Measurements from ENCODE around the gene VSTM4.

Gene VSTM4

DNA sequence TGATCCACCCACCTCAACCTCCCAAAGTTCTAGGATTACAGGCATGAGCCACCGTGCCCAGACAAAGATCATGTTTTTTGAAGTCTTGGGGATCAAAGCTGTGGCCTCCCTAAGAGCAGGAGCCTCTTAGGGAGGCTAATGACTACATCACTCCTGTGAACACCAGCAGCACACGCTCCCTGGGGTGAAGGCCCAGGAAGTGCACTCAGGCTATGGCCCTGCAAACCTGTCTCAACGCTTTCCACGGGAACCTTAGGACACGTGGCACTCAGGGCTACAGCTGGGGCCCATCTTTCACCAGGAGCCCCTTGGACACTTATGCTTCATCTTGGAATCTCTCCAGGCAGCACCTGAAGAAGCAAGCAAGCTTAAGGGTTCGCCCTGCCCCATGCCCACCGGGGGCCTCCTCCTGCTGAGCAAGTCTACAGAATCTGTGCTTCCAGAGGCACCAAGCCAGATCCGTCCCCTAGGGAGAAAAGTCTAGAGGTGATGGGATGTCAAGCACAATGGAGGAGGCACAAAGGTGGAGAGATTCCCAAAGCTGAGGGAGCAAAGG, 18.4 kb downstream of the VSTM4 start:
- no peak overlapping the region for H3K4me3 ChIP-seq (ENCODE audit: low read length)
- no peak for TF ChIP-seq CTCF (IDR thresholded peaks at IDR 0.05; ENCODE audit: insufficient read depth, low read depth, low read length, missing control alignments)
- DNase-seq (ENCODE audit: low read depth), result no peak

- no peak for DNase-seq (ENCODE audit: low read depth)
- TF ChIP-seq CTCF (IDR thresholded peaks at IDR 0.05; ENCODE audit: insufficient read depth, low read depth, low read length, missing control alignments), result no peak
- no peak overlapping the region for H3K4me3 ChIP-seq (ENCODE audit: low read length)
These were observed 20.7 kb downstream of the VSTM4 start for GRCh38 chr10:49094646-49095045.

- DNase-seq (ENCODE audit: low read depth), result no peak
- TF ChIP-seq CTCF (IDR thresholded peaks at IDR 0.05; ENCODE audit: insufficient read depth, low read depth, low read length, missing control alignments), result no peak
- H3K4me3 ChIP-seq (ENCODE audit: low read length), result no peak overlapping the region
These were observed 21.4 kb downstream of the VSTM4 start for GRCh38 chr10:49093922-49094321.

DNA sequence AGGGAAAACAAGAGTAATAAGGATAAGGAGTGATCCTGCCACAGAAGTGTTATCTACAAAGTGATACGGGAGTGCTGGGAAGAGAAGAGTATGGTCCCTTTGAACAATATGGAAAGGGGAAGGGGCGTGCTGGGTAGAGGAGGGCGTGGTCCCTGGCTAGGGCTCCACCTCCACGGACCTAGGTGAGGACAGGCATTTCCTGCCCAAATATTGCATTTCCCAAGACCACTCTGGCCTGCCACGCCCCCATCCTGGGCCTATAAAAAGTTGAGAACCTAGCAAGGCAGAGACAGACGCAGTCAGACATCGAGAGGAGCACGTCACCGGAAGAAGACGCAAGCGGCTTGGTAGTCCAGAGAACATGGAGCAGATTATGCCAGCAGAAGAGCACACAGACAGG, 22.8 kb downstream of the VSTM4 start:
- TF ChIP-seq CTCF (IDR thresholded peaks at IDR 0.05; ENCODE audit: insufficient read depth, low read depth, low read length, missing control alignments), result no peak
- no peak overlapping the region for H3K4me3 ChIP-seq (ENCODE audit: low read length)
- no peak for DNase-seq (ENCODE audit: low read depth)

DNA sequence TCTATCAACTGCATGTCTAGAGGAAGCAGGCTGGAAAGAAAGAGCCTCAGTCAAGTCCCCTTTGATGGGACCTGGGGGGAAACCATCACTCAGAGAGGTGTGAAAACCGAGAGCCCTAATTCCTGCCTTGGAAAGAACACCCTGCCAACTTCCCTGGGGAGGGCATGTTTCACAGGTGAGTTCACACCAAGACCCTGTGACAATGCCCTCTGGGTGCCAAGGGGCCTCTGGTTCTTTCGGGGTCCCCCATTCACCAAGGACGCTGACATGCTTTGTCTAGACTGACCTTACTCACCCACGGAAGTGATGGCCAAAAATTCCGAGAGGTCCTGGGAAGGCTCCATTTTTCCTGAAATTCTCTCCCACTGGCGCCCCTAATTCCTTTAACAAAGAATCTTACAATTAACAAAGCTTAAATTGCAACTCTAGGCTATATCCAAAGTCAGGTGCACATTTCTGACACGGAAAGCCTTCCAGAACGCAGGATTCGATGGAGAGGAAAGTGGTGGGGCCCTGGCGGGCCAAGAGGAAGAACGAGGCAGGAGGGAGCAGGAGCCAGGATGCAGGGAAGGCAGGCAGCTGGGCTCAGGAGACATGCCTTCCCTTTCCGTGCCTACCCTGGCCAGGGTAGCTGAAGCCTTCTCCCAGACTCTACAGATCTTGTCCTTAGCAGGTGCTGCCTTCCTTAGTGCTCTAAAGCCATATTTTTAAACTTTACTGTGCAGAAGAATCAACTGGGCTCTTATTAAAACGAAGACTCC, 23.7 kb downstream of the VSTM4 start:
- DNase-seq (ENCODE audit: low read depth), result no peak
- no peak overlapping the region for H3K4me3 ChIP-seq (ENCODE audit: low read length)
- TF ChIP-seq CTCF (IDR thresholded peaks at IDR 0.05; ENCODE audit: insufficient read depth, low read depth, low read length, missing control alignments), result no peak

DNA sequence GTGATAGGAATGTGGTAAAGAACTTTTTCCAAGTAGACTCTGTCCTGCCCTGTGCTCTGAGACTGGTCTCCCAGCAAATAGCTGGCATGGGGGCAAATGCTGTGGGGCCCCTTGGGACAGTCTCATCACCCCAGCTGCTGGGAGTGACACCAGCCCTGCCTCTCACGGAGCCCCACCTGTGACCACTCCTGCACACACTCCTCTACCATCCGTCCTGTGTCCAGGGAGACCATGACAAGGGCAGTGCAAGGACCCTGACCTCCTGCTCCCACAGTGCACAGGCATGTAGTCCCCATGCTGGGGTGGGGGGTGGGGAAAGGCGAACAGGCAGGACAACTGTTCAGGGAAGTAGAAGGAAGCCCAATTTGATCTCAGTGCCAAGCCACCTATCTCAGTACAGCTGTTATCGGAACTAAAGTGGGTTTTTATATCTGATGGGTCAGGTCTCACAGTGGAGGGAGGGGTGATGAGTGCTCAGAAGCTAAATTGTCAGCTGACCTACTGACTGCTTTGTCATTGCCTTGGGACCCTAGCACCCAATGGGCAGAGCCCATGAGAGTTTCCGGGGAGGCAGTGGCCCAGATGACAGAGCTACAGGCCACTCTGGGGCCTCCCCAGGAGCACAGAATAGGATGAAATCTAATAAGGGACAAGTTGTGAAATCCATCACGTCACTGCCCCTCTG, 24.5 kb downstream of the VSTM4 start:
- no peak for TF ChIP-seq CTCF (IDR thresholded peaks at IDR 0.05; ENCODE audit: insufficient read depth, low read depth, low read length, missing control alignments)
- H3K4me3 ChIP-seq (ENCODE audit: low read length), result no peak overlapping the region
- no peak for DNase-seq (ENCODE audit: low read depth)
